Kidney tubule cell (primary cell): ENCODE measurements around the gene UBA52.
"Not testable (repeated sequence)": the region's sequence is repeated elsewhere in the genome, so short reads cannot be mapped to it uniquely, and the experiment has no call there.

Source experiments
- DNase-seq: peaks from one replicate; pipeline ENCODE4 v3.0.0-alpha.2; 2018; ENCODE audit warnings: low spot score

Gene UBA52

GRCh38 chr19:18571564-18572344 lies at the start of gene UBA52:
Gene UBA52, plus strand, starts transcription at chr19:18571857. Its CDS starts 1,444 bp downstream, at chr19:18573301.
- DNase-seq = peak; percentile 97

- DNase-seq = peak; percentile 100
These were observed 49.4 kb upstream of the UBA52 start for GRCh38 chr19:18522124-18522861.

GRCh38 chr19:18522862-18523440 lies 48.7 kb upstream of the UBA52 start:
- DNase-seq = not testable (repeated sequence)

- DNase-seq = no peak
These were observed 47.8 kb upstream of the UBA52 start for GRCh38 chr19:18523841-18524240.

GRCh38 chr19:18526316-18526715 lies 45.3 kb upstream of the UBA52 start:
- DNase-seq = peak; percentile 90

GRCh38 chr19:18529782-18530181 lies 41.9 kb upstream of the UBA52 start:
- DNase-seq = no peak

GRCh38 chr19:18531485-18531884 lies 40.2 kb upstream of the UBA52 start:
- DNase-seq = no peak

- DNase-seq = no peak
These were observed 39.3 kb upstream of the UBA52 start for GRCh38 chr19:18532168-18532890.

- DNase-seq = no peak
These were observed 38.6 kb upstream of the UBA52 start for GRCh38 chr19:18533058-18533457.

- DNase-seq = no peak
These were observed 35.2 kb upstream of the UBA52 start for GRCh38 chr19:18536475-18536874.

- DNase-seq = no peak
These were observed 34.2 kb upstream of the UBA52 start for GRCh38 chr19:18537431-18537830.

GRCh38 chr19:18538115-18538514 lies 33.5 kb upstream of the UBA52 start:
- no peak for DNase-seq

GRCh38 chr19:18539372-18539771 lies 32.3 kb upstream of the UBA52 start:
- DNase-seq = no peak

- DNase-seq = not testable (repeated sequence)
These were observed 31.5 kb upstream of the UBA52 start for GRCh38 chr19:18540200-18540599.

- peak; percentile 42 for DNase-seq
These were observed 30.2 kb upstream of the UBA52 start for GRCh38 chr19:18541258-18541991.

GRCh38 chr19:18541992-18542940 lies 29.4 kb upstream of the UBA52 start:
- DNase-seq = no peak

- peak; percentile 86 for DNase-seq
These were observed 28.5 kb upstream of the UBA52 start, which contains the start of gene FKBP8 for GRCh38 chr19:18542941-18543813. Gene FKBP8, minus strand, starts transcription at chr19:18543573. Its CDS starts 1,603 bp downstream, at chr19:18541970.

GRCh38 chr19:18543814-18544475 lies 27.7 kb upstream of the UBA52 start:
- peak; percentile 72 for DNase-seq

- no peak for DNase-seq
These were observed 20.0 kb upstream of the UBA52 start for GRCh38 chr19:18551631-18552030.
